B cell (primary cell): ENCODE results near the gene ZNF213.

Experiments
- CTCF ChIP-seq: fragments of 200-600 bp; IDR thresholded peaks from one replicate; pipeline ENCODE4 v1.8.0; 2022; ENCODE audit warnings: antibody characterized with exemption, mild to moderate bottlenecking
- EZH2 ChIP-seq: IDR thresholded peaks from 2 replicates; pipeline ENCODE4 v1.6.1; 2012; ENCODE audit warnings: borderline replicate concordance, low read depth, mild to moderate bottlenecking, moderate library complexity, low read length; ENCODE audit not compliant: insufficient read depth, poor library complexity, severe bottlenecking

GRCh38 chr16:3119701-3120408 is 15.0 kb upstream of the ZNF213 start:
- TF ChIP-seq CTCF (no peak), EZH2 (no peak)
